Calu3 (cell line): ENCODE data around the gene NAV2. TPM values are rescaled to one million over a fixed set of nuclear protein-coding genes. Genes with fewer than 3 reads are reported as not detected.

Experiments used
- BruUV-seq: library from RNA; stranded (reverse); fragments of 400-500 nt; replicated peaks from 2 replicates; lab custom pipeline; 2021; lab: Mats Ljungman, UMichigan
- CTCF ChIA-PET: fragments of 300-600 bp; sonication (Branson Sonifier 250); formaldehyde crosslinking; loops from one replicate; lab custom pipeline; 2022; ENCODE audit warnings: antibody characterized with exemption; lab: Charles Lee
- DNase-seq: peaks from one replicate; pipeline ENCODE4 v3.0.0; 2022
- H3K27ac Mint-ChIP-seq: one replicate; pipeline ENCODE4 v1.8.0; 2022; ENCODE audit warnings: mixed read lengths; ENCODE audit not compliant: unreplicated experiment
- H3K27me3 Mint-ChIP-seq: one replicate; pipeline ENCODE4 v1.8.0; 2022; ENCODE audit warnings: mixed read lengths; ENCODE audit not compliant: unreplicated experiment
- H3K36me3 Mint-ChIP-seq: one replicate; pipeline ENCODE4 v1.8.0; 2022; ENCODE audit warnings: mild to moderate bottlenecking, moderate library complexity, mixed read lengths; ENCODE audit not compliant: insufficient read depth, unreplicated experiment
- H3K4me1 Mint-ChIP-seq: one replicate; pipeline ENCODE4 v1.8.0; 2022; ENCODE audit warnings: mild to moderate bottlenecking, low read depth, mixed read lengths; ENCODE audit not compliant: unreplicated experiment
- H3K4me3 Mint-ChIP-seq: one replicate; pipeline ENCODE4 v1.8.0; 2022; ENCODE audit warnings: mild to moderate bottlenecking, low read depth, moderate library complexity, mixed read lengths; ENCODE audit not compliant: unreplicated experiment
- H3K9me3 Mint-ChIP-seq: one replicate; pipeline ENCODE4 v1.8.0; 2022; ENCODE audit warnings: low read depth, mixed read lengths; ENCODE audit not compliant: unreplicated experiment
- intact Hi-C: fragments of 100-400 bp; cut with micrococcal nuclease; formaldehyde crosslinking; loops from one replicate; pipeline ENCODE4 v1.10.0; 2022; ENCODE audit not compliant: unreplicated experiment
- total RNA-seq: library from RNA; stranded (reverse); gene quantifications from 2 replicates; pipeline ENCODE4 v1.2.3, GENCODE V29; 2022
- TF ChIP-seq, protein P1 (sequence below): fragments of 200-600 bp; IDR thresholded peaks from one replicate; pipeline ENCODE4 v1.8.0; 2022; ENCODE audit warnings: antibody characterized with exemption; ENCODE audit not compliant: unreplicated experiment

Gene NAV2
- total RNA-seq, 1 experiment from 2014 or later = 21.4 TPM

DNA sequence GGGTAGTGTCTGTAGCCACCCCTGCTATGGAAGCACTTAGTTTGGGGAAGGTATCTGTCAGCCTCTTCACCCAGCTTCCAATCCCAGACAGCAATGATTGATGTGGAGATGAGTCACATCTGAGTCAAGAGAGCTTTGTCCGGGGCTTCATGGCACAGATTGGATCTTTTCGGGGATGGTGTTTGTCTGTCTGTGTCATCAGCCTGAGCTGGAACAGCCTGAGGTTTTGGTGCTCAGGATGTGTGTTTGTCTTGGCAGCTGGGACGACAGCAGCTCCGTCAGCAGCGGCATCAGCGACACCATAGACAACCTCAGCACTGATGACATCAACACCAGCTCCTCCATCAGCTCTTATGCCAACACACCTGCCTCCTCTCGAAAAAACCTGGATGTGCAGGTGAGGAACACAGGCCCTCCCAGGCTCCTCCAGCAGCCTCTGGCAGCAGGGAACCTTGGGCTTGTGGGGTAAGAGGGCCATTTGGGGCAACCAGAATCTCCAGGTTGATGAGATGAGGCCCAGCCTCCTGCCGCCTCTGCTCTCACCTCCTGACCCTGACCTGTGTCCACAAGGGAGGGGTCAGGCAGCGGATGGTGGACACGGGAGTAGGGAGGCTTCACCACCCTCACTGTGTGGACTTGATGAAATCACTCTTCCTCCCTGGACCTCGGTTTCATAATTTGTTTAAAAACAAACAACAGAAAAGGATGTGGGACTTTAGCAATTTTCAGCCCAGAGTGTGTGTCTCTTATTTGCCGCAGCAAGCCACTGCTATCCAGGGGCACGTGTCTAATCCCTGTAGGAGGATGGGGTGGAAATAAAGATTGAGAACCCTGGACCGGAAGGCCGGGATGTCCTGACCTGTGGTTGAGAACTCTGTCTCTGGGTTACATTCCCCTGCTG is 323.3 kb downstream of the NAV2 start:
- BruUV-seq = no TSS peak
- no peaks in the 10 kb centered on the region for H3K9me3 Mint-ChIP-seq
- TF ChIP-seq, protein P1, sequence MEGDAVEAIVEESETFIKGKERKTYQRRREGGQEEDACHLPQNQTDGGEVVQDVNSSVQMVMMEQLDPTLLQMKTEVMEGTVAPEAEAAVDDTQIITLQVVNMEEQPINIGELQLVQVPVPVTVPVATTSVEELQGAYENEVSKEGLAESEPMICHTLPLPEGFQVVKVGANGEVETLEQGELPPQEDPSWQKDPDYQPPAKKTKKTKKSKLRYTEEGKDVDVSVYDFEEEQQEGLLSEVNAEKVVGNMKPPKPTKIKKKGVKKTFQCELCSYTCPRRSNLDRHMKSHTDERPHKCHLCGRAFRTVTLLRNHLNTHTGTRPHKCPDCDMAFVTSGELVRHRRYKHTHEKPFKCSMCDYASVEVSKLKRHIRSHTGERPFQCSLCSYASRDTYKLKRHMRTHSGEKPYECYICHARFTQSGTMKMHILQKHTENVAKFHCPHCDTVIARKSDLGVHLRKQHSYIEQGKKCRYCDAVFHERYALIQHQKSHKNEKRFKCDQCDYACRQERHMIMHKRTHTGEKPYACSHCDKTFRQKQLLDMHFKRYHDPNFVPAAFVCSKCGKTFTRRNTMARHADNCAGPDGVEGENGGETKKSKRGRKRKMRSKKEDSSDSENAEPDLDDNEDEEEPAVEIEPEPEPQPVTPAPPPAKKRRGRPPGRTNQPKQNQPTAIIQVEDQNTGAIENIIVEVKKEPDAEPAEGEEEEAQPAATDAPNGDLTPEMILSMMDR = no peak
- no peak for DNase-seq
- H3K27me3 Mint-ChIP-seq = no peaks in the 10 kb centered on the region
- no peak overlapping the region for H3K27ac Mint-ChIP-seq
- peaks cover 5% of the 10 kb centered on the region for H3K36me3 Mint-ChIP-seq
- peaks cover 30% of the 10 kb centered on the region for H3K4me1 Mint-ChIP-seq
- intact Hi-C loops = no loop called here
- H3K4me3 Mint-ChIP-seq = no peak overlapping the region
- CTCF ChIA-PET = interaction anchor here (1.4 kb wide), 1 partner anchor 13 kb away, joined by 4 read pairs; no protein-coding TSS in a partner anchor

- DNase-seq = no peak
- no peaks in the 10 kb centered on the region for H3K27me3 Mint-ChIP-seq
- H3K4me3 Mint-ChIP-seq = no peak overlapping the region
- H3K36me3 Mint-ChIP-seq = peaks cover under 1% of the 10 kb centered on the region
- H3K4me1 Mint-ChIP-seq = peaks cover 27% of the 10 kb centered on the region
- intact Hi-C loops = no loop called here
- H3K9me3 Mint-ChIP-seq = no peaks in the 10 kb centered on the region
- no TSS peak for BruUV-seq
- TF ChIP-seq, protein P1 = no peak
- CTCF ChIA-PET = no interaction called here
- no peak overlapping the region for H3K27ac Mint-ChIP-seq
Measured at GRCh38 chr11:20036626-20037335, 324.1 kb downstream of the NAV2 start.

- DNase-seq = no peak
- Mint-ChIP-seq H3K36me3 (no peaks in the 10 kb centered on the region), H3K4me3 (no peak overlapping the region), H3K27me3 (no peaks in the 10 kb centered on the region), H3K27ac (no peak overlapping the region), H3K9me3 (no peaks in the 10 kb centered on the region), H3K4me1 (peaks cover 24% of the 10 kb centered on the region)
- intact Hi-C loops = no loop called here
- TF ChIP-seq, protein P1 = no peak
- CTCF ChIA-PET = no interaction called here
- no TSS peak for BruUV-seq
Measured at GRCh38 chr11:20037396-20038153, 324.9 kb downstream of the NAV2 start.

- H3K4me1 Mint-ChIP-seq = peaks cover 21% of the 10 kb centered on the region
- CTCF ChIA-PET = no interaction called here
- no peaks in the 10 kb centered on the region for H3K9me3 Mint-ChIP-seq
- TF ChIP-seq, protein P1 = no peak
- DNase-seq = no peak
- intact Hi-C loops = no loop called here
- H3K36me3 Mint-ChIP-seq = no peaks in the 10 kb centered on the region
- no peak overlapping the region for H3K4me3 Mint-ChIP-seq
- H3K27ac Mint-ChIP-seq = no peak overlapping the region
- H3K27me3 Mint-ChIP-seq = no peaks in the 10 kb centered on the region
- BruUV-seq = no TSS peak
Measured at GRCh38 chr11:20038412-20038811, 325.8 kb downstream of the NAV2 start.
